HG03097 (cell line): ENCODE data around the gene RPN2.

Experiments used
- ATAC-seq: cut with Tn5 transposase; IDR thresholded peaks from one replicate; pipeline ENCODE4 v1.9.1; 2021; ENCODE audit not compliant: unreplicated experiment, low FRiP score

The RPN2 gene

GRCh38 chr20:37261714-37262113, 82.6 kb downstream of the RPN2 start, which contains the start of gene GHRH:
Gene GHRH (minus strand): TSS chr20:37261814. CDS start chr20:37256889, 4,925 bp downstream.
- ATAC-seq, result no peak

- ATAC-seq, result no peak
These were observed 83.4 kb downstream of the RPN2 start for GRCh38 chr20:37262505-37262904.

GRCh38 chr20:37263686-37264085, 84.6 kb downstream of the RPN2 start:
- ATAC-seq, result no peak

- ATAC-seq, result no peak
These were observed 86.0 kb downstream of the RPN2 start for GRCh38 chr20:37265152-37265551.

GRCh38 chr20:37266940-37267666, 88.0 kb downstream of the RPN2 start:
- ATAC-seq, result no peak

- ATAC-seq, result no peak
These were observed 88.7 kb downstream of the RPN2 start for GRCh38 chr20:37267667-37268313.

- ATAC-seq, result peak; percentile 31
These were observed 91.7 kb downstream of the RPN2 start for GRCh38 chr20:37270576-37271420.

- no peak for ATAC-seq
These were observed 92.3 kb downstream of the RPN2 start for GRCh38 chr20:37271421-37271768.

GRCh38 chr20:37273988-37274387, 94.9 kb downstream of the RPN2 start:
- ATAC-seq, result no peak

- ATAC-seq, result no peak
These were observed 95.9 kb downstream of the RPN2 start for GRCh38 chr20:37274851-37275524.

- ATAC-seq, result no peak
These were observed 97.5 kb downstream of the RPN2 start for GRCh38 chr20:37276494-37277252.

- no peak for ATAC-seq
These were observed 98.1 kb downstream of the RPN2 start for GRCh38 chr20:37277253-37277593.

- no peak for ATAC-seq
These were observed 99.9 kb downstream of the RPN2 start for GRCh38 chr20:37278966-37279590.

GRCh38 chr20:37279820-37280219, 100.7 kb downstream of the RPN2 start:
- ATAC-seq, result no peak

- ATAC-seq, result no peak
These were observed 101.3 kb downstream of the RPN2 start for GRCh38 chr20:37280403-37280802.

- no peak for ATAC-seq
These were observed 103.4 kb downstream of the RPN2 start for GRCh38 chr20:37282556-37282955.

- no peak for ATAC-seq
These were observed 104.5 kb downstream of the RPN2 start for GRCh38 chr20:37283530-37284195.

GRCh38 chr20:37284691-37285161, 105.6 kb downstream of the RPN2 start:
- ATAC-seq, result no peak
